ENCODE results near the gene CDKAL1. TPM values are rescaled to one million over a fixed set of nuclear protein-coding genes. Genes with fewer than 3 reads are reported as not detected.

CDKAL1 gene
- total and polyA plus RNA-seq, 10 of the 15 experiments (the other 5 are each of a cell fraction or from before 2014, with no cell fraction given), result 10.7 to 26.9 (median 17.3) TPM

DNA sequence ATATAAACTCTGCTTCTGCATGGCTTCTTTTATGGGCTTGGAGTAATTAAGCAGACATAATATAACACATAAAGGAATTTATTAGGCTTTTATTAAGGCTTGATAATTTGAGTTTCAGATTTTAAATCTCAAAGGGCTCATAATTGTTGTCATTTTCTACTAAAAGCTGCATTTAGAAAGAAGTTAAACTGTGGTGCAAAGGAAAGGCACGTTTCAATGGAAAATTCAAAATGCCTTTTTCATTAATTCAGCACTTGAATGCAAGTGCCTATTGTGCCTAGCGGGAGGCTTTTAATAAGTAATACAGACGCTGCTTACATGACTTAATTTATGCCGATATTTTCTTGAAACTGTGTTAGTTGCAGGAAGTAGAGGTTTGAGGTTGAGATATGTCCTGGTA, 627.5 kb downstream of the CDKAL1 start:
- ChIA-PET SMC1A (ENCODE audit: uncharacterized antibody, unreplicated experiment) (interaction anchor here (0.9 to 1.5 kb wide), 8 partner anchors 8 to 479 kb away, joined by 3 to 5 read pairs (median 4); no protein-coding TSS in a partner anchor), POLR2A (interaction anchor here (1.2 kb wide), 1 partner anchor 28 kb away, joined by 3 read pairs; no protein-coding TSS in a partner anchor), RAD21 (ENCODE audit: unreplicated experiment) (interaction anchor here (0.9 kb wide), 1 partner anchor 30 kb away, joined by 4 read pairs; no protein-coding TSS in a partner anchor), CTCF (interaction anchor here (1.6 kb wide), 1 partner anchor 285 kb away, joined by 3 read pairs; no protein-coding TSS in a partner anchor)
- Histone ChIP-seq H3K27ac (ENCODE audit: control insufficient read depth, insufficient read depth) (no peak overlapping the region), H3K4me2 (ENCODE audit: control insufficient read depth, insufficient read depth) (no peak overlapping the region), H3K27me3 (replicated peaks in 1 of 2; ENCODE audit: control insufficient read depth in 2 of 2, insufficient read depth in 2 of 2, low read length in 1 of 2) (no peaks in the 10 kb centered on the region), H2AFZ (ENCODE audit: control insufficient read depth, low read depth, low read length) (no peak overlapping the region), H3K9me3 (replicated peaks; ENCODE audit: control insufficient read depth, insufficient read depth, low read length) (no peaks in the 10 kb centered on the region; the same call in 1 of the 3 replicates), H3K9ac (ENCODE audit: control insufficient read depth, insufficient read depth, low read length) (no peak overlapping the region), H4K20me1 (ENCODE audit: control insufficient read depth, insufficient read depth) (no peaks in the 10 kb centered on the region), H3K79me2 (ENCODE audit: control insufficient read depth, insufficient read depth, low read length) (no peaks in the 10 kb centered on the region), H3K4me1 (ENCODE audit: control insufficient read depth, insufficient read depth, low read length) (peaks cover 21% of the 10 kb centered on the region), H3K4me3 (no peak overlapping the region), H3K36me3 (ENCODE audit: control insufficient read depth in 2 of 2, insufficient read depth in 2 of 2, low read length in 1 of 2) (no peaks in the 10 kb centered on the region)
- BruUV-seq (replicated peaks), result no TSS peak
- ATAC-seq (no peak), DNase-seq (ENCODE audit: low read depth, low spot score) (no peak), FAIRE-seq (no peak)
- WGBS (ENCODE audit: insufficient coverage, insufficient replicate concordance, low lambda C conversion rate, missing lambda C conversion rate), result 84% methylated on average over 4 of the region's 4 CpGs
- in situ Hi-C loops (cut with MboI), result no loop called here
- intact Hi-C loops (cut with micrococcal nuclease; ENCODE audit: unreplicated experiment), result no loop called here
- TF ChIP-seq MTA2 (IDR thresholded peaks at IDR 0.05; ENCODE audit: low read depth) (no peak), RFX5 (IDR thresholded peaks at IDR 0.05; ENCODE audit: low read depth, low read length) (no peak), CBFB (IDR thresholded peaks at IDR 0.05; ENCODE audit: low read depth) (no peak), FOXK2 (IDR thresholded peaks at IDR 0.05) (no peak), EGR1 (IDR thresholded peaks at IDR 0.05; ENCODE audit: borderline replicate concordance in 1 of 2, low read depth in 2 of 2, low read length in 2 of 2) (no peak), SMARCA5 (IDR thresholded peaks at IDR 0.05) (no peak), SREBF1 (IDR thresholded peaks at IDR 0.05; ENCODE audit: low read length) (no peak), JUND (IDR thresholded peaks at IDR 0.05; ENCODE audit: low read depth, low read length) (no peak), POLR2A (IDR thresholded peaks at IDR 0.05; ENCODE audit: low read depth, low read length) (no peak), TAF1 (IDR thresholded peaks at IDR 0.05; ENCODE audit: borderline replicate concordance, low read depth, low read length) (no peak), TBL1XR1 (IDR thresholded peaks at IDR 0.05; ENCODE audit: low read depth, low read length) (no peak), NFYB (IDR thresholded peaks at IDR 0.05; ENCODE audit: insufficient read depth, low read depth, low read length) (no peak)
- TF ChIP-seq, protein P1, sequence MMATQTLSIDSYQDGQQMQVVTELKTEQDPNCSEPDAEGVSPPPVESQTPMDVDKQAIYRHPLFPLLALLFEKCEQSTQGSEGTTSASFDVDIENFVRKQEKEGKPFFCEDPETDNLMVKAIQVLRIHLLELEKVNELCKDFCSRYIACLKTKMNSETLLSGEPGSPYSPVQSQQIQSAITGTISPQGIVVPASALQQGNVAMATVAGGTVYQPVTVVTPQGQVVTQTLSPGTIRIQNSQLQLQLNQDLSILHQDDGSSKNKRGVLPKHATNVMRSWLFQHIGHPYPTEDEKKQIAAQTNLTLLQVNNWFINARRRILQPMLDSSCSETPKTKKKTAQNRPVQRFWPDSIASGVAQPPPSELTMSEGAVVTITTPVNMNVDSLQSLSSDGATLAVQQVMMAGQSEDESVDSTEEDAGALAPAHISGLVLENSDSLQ (IDR thresholded peaks at IDR 0.05), result no peak
